Right lobe of liver (tissue), 4 donors: ENCODE data around the gene NAT14.

Source experiments
- CTCF ChIP-seq, 4 donors: fragments of 200-600 bp in 3 of 4; fragments of 450-650 bp in 1 of 4; IDR thresholded peaks; one replicate each; pipeline versions ENCODE4 v1.5.1 to v1.8.0; 2016 to 2022; ENCODE audit warnings: antibody characterized with exemption in 4 of 4, mild to moderate bottlenecking in 2 of 4
- POLR2A ChIP-seq: fragments of 450-650 bp; IDR thresholded peaks from one replicate; pipeline ENCODE4 v1.6.1; 2017; ENCODE audit warnings: antibody characterized with exemption, mild to moderate bottlenecking
- donor health status: DM: no; HTN: no; CAD: no.
- donor health status: DM: no; HTN: no; CAD: no.
- donor health status: DM: no; HTN: yes; CAD: no.

GRCh38 chr19:55441319-55441691 lies 43.7 kb upstream of the NAT14 start:
- TF ChIP-seq CTCF (IDR thresholded peaks at IDR 0.05) (no peak), POLR2A (no peak)
